Endothelial cell of umbilical vein (primary cell): Measurements from ENCODE around the gene TTLL11. TPM values are rescaled to one million over a fixed set of nuclear protein-coding genes. Genes with fewer than 3 reads are reported as not detected.

Experiments
- BruUV-seq: library from RNA; stranded (reverse); fragments of 400-500 nt; replicated peaks from 2 replicates; lab custom pipeline; 2021; lab: Mats Ljungman, UMichigan
- CTCF ChIA-PET: fragments of 300-600, 350-600 bp; sonication (Branson Sonifier 250); formaldehyde crosslinking; loops from one replicate; lab custom pipeline; 2021; ENCODE audit warnings: antibody characterized with exemption, inconsistent platforms; lab: Charles Lee
- POLR2A ChIA-PET: fragments of 300-600, 350-600 bp; sonication (Branson Sonifier 250); formaldehyde crosslinking; loops from one replicate; lab custom pipeline; 2021; ENCODE audit warnings: antibody characterized with exemption, inconsistent platforms; lab: Charles Lee
- DNase-seq: peaks from one replicate; pipeline ENCODE4 v3.0.0-alpha.2; 2011; ENCODE audit warnings: low read depth, low spot score
- FAIRE-seq: peaks from 2 replicates; lab custom pipeline; 2011; peaks lifted over from hg19 to GRCh38; lab: Jason Lieb, UNC
- H2AFZ ChIP-seq: 2 replicates; pipeline ENCODE4 v1.6.0; 2012; ENCODE audit warnings: low read depth, low read length, control low read depth, inconsistent platforms
- H3K27ac ChIP-seq: 2 replicates; pipeline ENCODE4 v1.5.1; 2011; ENCODE audit warnings: low read depth, mild to moderate bottlenecking, control low read depth, low read length, moderate library complexity; ENCODE audit not compliant: insufficient read depth
- H3K27me3 ChIP-seq, 2 experiments: 2 replicates each; pipeline versions ENCODE4 v1.6.0 to v1.6.1; 2011; ENCODE audit warnings: low read length in 2 of 2, mixed read lengths in 1 of 2; ENCODE audit not compliant: control insufficient read depth in 2 of 2, insufficient read depth in 2 of 2
- H3K36me3 ChIP-seq, 2 experiments: 2 replicates in 1 of 2; 3 replicates in 1 of 2; pipeline ENCODE4 v1.5.1; 2011; ENCODE audit warnings: low read length in 2 of 2, mild to moderate bottlenecking in 1 of 2, moderate library complexity in 1 of 2; ENCODE audit not compliant: control insufficient read depth in 2 of 2, insufficient read depth in 2 of 2; ENCODE audit errors: extremely low read depth in 1 of 2
- H3K4me1 ChIP-seq: 3 replicates; pipeline ENCODE4 v1.5.1; 2011; ENCODE audit warnings: mild to moderate bottlenecking, low read length; ENCODE audit not compliant: control insufficient read depth, insufficient read depth; ENCODE audit errors: extremely low read depth
- H3K4me2 ChIP-seq: 2 replicates; pipeline ENCODE4 v1.6.1; 2011; ENCODE audit warnings: low read length, control low read depth, mixed read lengths; ENCODE audit not compliant: insufficient read depth
- H3K4me3 ChIP-seq, 3 experiments: fragments of 200-600 bp in 1 of 3; sonication (generic), shearing (Covaris generic) in 1 of 3; replicated peaks in 1 of 3; 2 replicates each; pipeline ENCODE4 v1.5.1; 2011 to 2016; ENCODE audit warnings: control low read depth in 3 of 3, low read length in 3 of 3, mild to moderate bottlenecking in 2 of 3, inconsistent platforms in 1 of 3, low read depth in 1 of 3, moderate library complexity in 1 of 3; ENCODE audit not compliant: insufficient read depth in 1 of 3
- H3K79me2 ChIP-seq: 2 replicates; pipeline ENCODE4 v1.6.0; 2012; ENCODE audit warnings: low read length, inconsistent platforms; ENCODE audit not compliant: control insufficient read depth, insufficient read depth
- H3K9ac ChIP-seq: replicated peaks from 2 replicates; pipeline ENCODE3; 2011; ENCODE audit warnings: low read length, control low read depth; ENCODE audit not compliant: insufficient read depth; ENCODE audit errors: extremely low read depth
- H3K9me1 ChIP-seq: replicated peaks from 3 replicates; pipeline ENCODE4 v1.6.0; 2011; ENCODE audit warnings: mild to moderate bottlenecking, low read length; ENCODE audit not compliant: control insufficient read depth, insufficient read depth; ENCODE audit errors: extremely low read depth
- H3K9me3 ChIP-seq: replicated peaks from 2 replicates; pipeline ENCODE4 v1.5.1; 2012; ENCODE audit warnings: low read length, inconsistent platforms; ENCODE audit not compliant: control insufficient read depth, insufficient read depth
- H4K20me1 ChIP-seq: replicated peaks from 2 replicates; pipeline ENCODE3; 2011; ENCODE audit warnings: mild to moderate bottlenecking, low read length; ENCODE audit not compliant: control insufficient read depth, insufficient read depth; ENCODE audit errors: extremely low read depth
- CTCF ChIP-seq, 2 donors: IDR thresholded peaks; 1 replicate in 1 of 2; 2 replicates in 1 of 2; pipeline ENCODE4 v1.5.1; 2011; ENCODE audit warnings: low read length in 2 of 2, mild to moderate bottlenecking in 2 of 2, moderate library complexity in 2 of 2, control low read depth in 1 of 2, inconsistent platforms in 1 of 2, low read depth in 1 of 2; ENCODE audit not compliant: insufficient read depth in 1 of 2; ENCODE audit errors: extremely low read depth in 1 of 2
- EZH2 ChIP-seq: IDR thresholded peaks from 2 replicates; pipeline ENCODE4 v1.6.1; 2012; ENCODE audit warnings: borderline replicate concordance, low read depth, mild to moderate bottlenecking, moderate library complexity, low read length, inconsistent platforms; ENCODE audit not compliant: severe bottlenecking
- FOS ChIP-seq: IDR thresholded peaks from 2 replicates; pipeline ENCODE4 v1.6.1; 2011; ENCODE audit warnings: mild to moderate bottlenecking, low read length, moderate library complexity, borderline replicate concordance; ENCODE audit not compliant: insufficient read depth
- GATA2 ChIP-seq: IDR thresholded peaks from 2 replicates; pipeline ENCODE4 v1.7.0; 2011; ENCODE audit warnings: low read depth, mild to moderate bottlenecking, moderate library complexity, mixed read lengths, low read length; ENCODE audit not compliant: insufficient read length, insufficient read depth
- JUN ChIP-seq: IDR thresholded peaks from 2 replicates; pipeline ENCODE4 v1.6.1; 2011; ENCODE audit warnings: borderline replicate concordance, low read depth; ENCODE audit not compliant: insufficient read length, insufficient read depth
- MAX ChIP-seq: IDR thresholded peaks from 2 replicates; pipeline ENCODE4 v1.6.1; 2011; ENCODE audit not compliant: insufficient read depth, insufficient read length
- MYC ChIP-seq: IDR thresholded peaks from one replicate; pipeline ENCODE4 v1.6.1; 2011; ENCODE audit warnings: mild to moderate bottlenecking, low read depth, low read length
- POLR2A ChIP-seq: IDR thresholded peaks from 2 replicates; pipeline ENCODE4 v1.6.1; 2012; ENCODE audit warnings: low read depth, mild to moderate bottlenecking, control low read depth, low read length
- POLR2AphosphoS5 ChIP-seq: IDR thresholded peaks from 2 replicates; pipeline ENCODE4 v1.6.1; 2012; ENCODE audit warnings: low read depth, mild to moderate bottlenecking, control low read depth, low read length, moderate library complexity; ENCODE audit not compliant: insufficient read depth
- dilution Hi-C: fragments of 300-500 bp; cut with MboI; formaldehyde crosslinking; loops from one replicate; pipeline ENCODE4 v1.15.0; 2019; ENCODE audit warnings: low sequenced_read_pairs; ENCODE audit not compliant: extremely low pct_ligation_motif_present
- intact Hi-C: fragments of 100-400 bp; cut with micrococcal nuclease; formaldehyde crosslinking; loops from one replicate; pipeline ENCODE4 v1.10.0; 2022
- polyA plus RNA-seq, 4 experiments: library from polyadenylated mRNA; depleted of rRNA in 3 of 4; stranded (reverse) in 3 of 4; unstranded in 1 of 4; fragments of >200 nt; gene quantifications; 2 replicates each; pipeline versions ENCODE4 v1.2.1 to v1.2.3, GENCODE V29; 2011 to 2012; ENCODE audit warnings: missing spikeins in 1 of 4
- total RNA-seq: library from RNA; stranded (reverse); gene quantifications from 2 replicates; pipeline ENCODE4 v1.2.3, GENCODE V29; 2021

The TTLL11 gene
- total and polyA plus RNA-seq, 2 donors (not counting 3 experiments of a cell fraction or from before 2014, with no cell fraction given) = 4.9 to 5.1 TPM

GRCh38 chr9:121885345-121885901 lies 207.7 kb downstream of the TTLL11 start:
- Histone ChIP-seq H3K9me3 (no peaks in the 10 kb centered on the region), H3K27me3 (no peaks in the 10 kb centered on the region), H3K4me3 (no peak overlapping the region), H3K9ac (no peak overlapping the region), H3K4me2 (no peak overlapping the region), H3K27ac (no peak overlapping the region), H3K79me2 (no peaks in the 10 kb centered on the region), H3K36me3 (no peaks in the 10 kb centered on the region), H4K20me1 (no peaks in the 10 kb centered on the region), H3K9me1 (no peaks in the 10 kb centered on the region), H2AFZ (no peak overlapping the region), H3K4me1 (peaks cover 14% of the 10 kb centered on the region)
- ChIA-PET POLR2A (no interaction called here), CTCF (interaction anchor here (1.0 kb wide), 1 partner anchor 17 kb away, joined by 3 read pairs; no protein-coding TSS in a partner anchor)
- intact Hi-C loops (no loop called here), dilution Hi-C loops (no loop called here)
- peak; percentile 24 for FAIRE-seq
- no TSS peak for BruUV-seq
- TF ChIP-seq EZH2 = no peak
- TF ChIP-seq MAX = no peak
- TF ChIP-seq GATA2 = no peak
- TF ChIP-seq POLR2A = no peak
- TF ChIP-seq MYC = no peak
- no peak for TF ChIP-seq FOS
- TF ChIP-seq POLR2AphosphoS5 = no peak
- TF ChIP-seq CTCF (IDR thresholded peaks at IDR 0.05; ENCODE audit: extremely low read depth in 1 of 2, insufficient read depth in 1 of 2, low read depth in 1 of 2, low read length in 2 of 2) = no peak
- TF ChIP-seq JUN = no peak
- DNase-seq = no peak
